K562 (cell line): Measurements from ENCODE around the gene C1QC. TPM values are rescaled to one million over a fixed set of nuclear protein-coding genes. Genes with fewer than 3 reads are reported as not detected.

Source experiments
- ATAC-seq: fragments of 200-7000 bp; cut with Tn5 transposase; 3 replicates; pipeline ENCODE4 v1.9.1; 2020; ENCODE audit warnings: moderate library complexity
- BruUV-seq: library from RNA; stranded (reverse); fragments of 400-500 nt; replicated peaks from 2 replicates; lab custom pipeline; 2021; lab: Mats Ljungman, UMichigan
- CTCF ChIA-PET: fragments of 300-600 bp; formaldehyde crosslinking; extraction: SDS; loops from one replicate; lab custom pipeline; 2021; ENCODE audit warnings: low intra/inter-chr PET ratio; lab: Yijun Ruan, JAX
- POLR2A ChIA-PET: fragments of 300-600, 350-650 bp; sonication (Branson Sonifier 250); formaldehyde crosslinking; extraction: SDS; loops from one replicate; lab custom pipeline; 2021; ENCODE audit warnings: antibody characterized with exemption, inconsistent platforms; lab: Yijun Ruan, JAX
- DNase-seq, 4 experiments: peaks; one replicate each; pipeline versions ENCODE4 v3.0.0 to v3.0.0-alpha.2; 2011 to 2018; ENCODE audit warnings: low spot score in 3 of 4, mixed read lengths in 3 of 4; ENCODE audit errors: extremely low read depth in 1 of 4
- FAIRE-seq: peaks from 2 replicates; lab custom pipeline; 2011; peaks lifted over from hg19 to GRCh38; lab: Jason Lieb, UNC
- H2AFZ ChIP-seq: 2 replicates; pipeline ENCODE4 v1.6.0; 2011; ENCODE audit warnings: low read depth, low read length, control low read depth, inconsistent platforms
- H3K27ac ChIP-seq: fragments of 200-600 bp; 3 replicates; pipeline ENCODE4 v1.8.0; 2011; ENCODE audit warnings: low read depth, mild to moderate bottlenecking, control low read depth, inconsistent platforms, low read length, moderate library complexity, mixed read lengths; ENCODE audit errors: extremely low read depth
- H3K27me3 ChIP-seq, 2 experiments: fragments of 300-600 bp in 1 of 2; 2 replicates in 1 of 2; 3 replicates in 1 of 2; pipeline versions ENCODE4 v1.6.0 to v1.8.0; 2011; ENCODE audit warnings: inconsistent platforms in 2 of 2, low read length in 2 of 2, mild to moderate bottlenecking in 1 of 2, mixed read lengths in 1 of 2, moderate library complexity in 1 of 2; ENCODE audit not compliant: control insufficient read depth in 2 of 2, insufficient read depth in 2 of 2
- H3K36me3 ChIP-seq: fragments of 300-600 bp; 3 replicates; pipeline ENCODE4 v1.8.0; 2011; ENCODE audit warnings: mild to moderate bottlenecking, low read length, inconsistent platforms; ENCODE audit not compliant: control insufficient read depth, insufficient read depth
- H3K4me1 ChIP-seq, 2 experiments: fragments of 200-600 bp in 1 of 2; replicated peaks in 1 of 2; 2 replicates in 1 of 2; 3 replicates in 1 of 2; pipeline versions ENCODE4 v1.5.1 to v1.8.0; 2011; ENCODE audit warnings: inconsistent platforms in 2 of 2, low read length in 2 of 2, mild to moderate bottlenecking in 1 of 2, mixed read lengths in 1 of 2, moderate library complexity in 1 of 2; ENCODE audit not compliant: control insufficient read depth in 2 of 2, insufficient read depth in 2 of 2
- H3K4me2 ChIP-seq: 2 replicates; pipeline ENCODE4 v1.6.1; 2011; ENCODE audit warnings: low read length, control low read depth, inconsistent platforms, mixed read lengths; ENCODE audit not compliant: insufficient read depth
- H3K4me3 ChIP-seq: fragments of 200-600 bp; sonication (generic), shearing (Covaris generic); 2 replicates; pipeline ENCODE4 v1.5.1; 2016; ENCODE audit warnings: control low read depth, inconsistent platforms
- H3K79me2 ChIP-seq: fragments of 200-600 bp; 3 replicates; pipeline ENCODE4 v1.8.0; 2011; ENCODE audit warnings: low read length, inconsistent platforms; ENCODE audit not compliant: control insufficient read depth, insufficient read depth
- H3K9ac ChIP-seq, 2 experiments: 2 replicates each; pipeline versions ENCODE4 v1.6.0 to v1.6.1; 2011; ENCODE audit warnings: low read depth in 2 of 2, low read length in 2 of 2, control low read depth in 1 of 2, inconsistent platforms in 1 of 2, mild to moderate bottlenecking in 1 of 2, mixed read lengths in 1 of 2; ENCODE audit not compliant: insufficient read depth in 1 of 2
- H3K9me1 ChIP-seq: one replicate; pipeline ENCODE4 v1.6.0; 2011; ENCODE audit warnings: inconsistent platforms, mild to moderate bottlenecking, low read length, moderate library complexity; ENCODE audit not compliant: control insufficient read depth, insufficient read depth
- H3K9me3 ChIP-seq: replicated peaks from 2 replicates; pipeline ENCODE4 v1.5.1; 2011; ENCODE audit warnings: low read depth, low read length, inconsistent platforms; ENCODE audit not compliant: control insufficient read depth, insufficient read depth
- H4K20me1 ChIP-seq: replicated peaks from 2 replicates; pipeline ENCODE4 v1.6.1; 2011; ENCODE audit warnings: low read length, inconsistent platforms, mixed read lengths; ENCODE audit not compliant: control insufficient read depth, insufficient read depth
- ATF7 ChIP-seq: fragments of 450-650 bp; IDR thresholded peaks from 2 replicates; pipeline ENCODE4 v1.7.1; 2014; ENCODE audit warnings: mild to moderate bottlenecking, moderate library complexity
- HNRNPK ChIP-seq: fragments of 200-400 bp; formaldehyde crosslinking; IDR thresholded peaks from one replicate; pipeline ENCODE4 v1.6.1; 2018; ENCODE audit warnings: mild to moderate bottlenecking, low read depth, low read length; ENCODE audit not compliant: poor library complexity, severe bottlenecking
- KDM1A ChIP-seq, 2 experiments: fragments of 450-650 bp; IDR thresholded peaks; 2 replicates each; pipeline ENCODE4 v1.6.1; 2016; ENCODE audit warnings: mild to moderate bottlenecking in 2 of 2
- NFE2L1 ChIP-seq: fragments of 450-650 bp; IDR thresholded peaks from 2 replicates; pipeline ENCODE4 v1.6.1; 2016; ENCODE audit warnings: missing genetic modification characterization, low read depth, mild to moderate bottlenecking, missing compliant biosample characterization, moderate library complexity, borderline replicate concordance
- NR3C1 ChIP-seq: sonication (generic); formaldehyde crosslinking; IDR thresholded peaks from 2 replicates; pipeline ENCODE4 v1.8.1; 2022; ENCODE audit warnings: missing genetic modification reagents
- POLR3A ChIP-seq: IDR thresholded peaks from 2 replicates; pipeline ENCODE4 v1.6.1; 2011; ENCODE audit warnings: borderline replicate concordance, mild to moderate bottlenecking, moderate library complexity; ENCODE audit not compliant: insufficient read length, insufficient read depth; ENCODE audit errors: extremely low read depth
- RCOR1 ChIP-seq, 2 experiments: IDR thresholded peaks; 2 replicates each; pipeline ENCODE4 v1.6.1; 2012; ENCODE audit warnings: low read depth in 2 of 2, low read length in 2 of 2, borderline replicate concordance in 1 of 2, improper control_type of control experiment in 1 of 2
- SMARCB1 ChIP-seq: IDR thresholded peaks from 2 replicates; pipeline ENCODE4 v1.6.1; 2011; ENCODE audit warnings: improper control_type of control experiment, low read depth; ENCODE audit not compliant: insufficient read length
- TRIM24 ChIP-seq, 2 experiments: fragments of 450-650 bp; IDR thresholded peaks; 2 replicates each; pipeline ENCODE4 v1.6.1; 2016
- ZFP36 ChIP-seq: fragments of 150-350 bp; IDR thresholded peaks from 2 replicates; pipeline ENCODE4 v1.6.1; 2018; ENCODE audit warnings: low read length, low read depth; ENCODE audit not compliant: partially characterized antibody
- ZNF75A ChIP-seq: fragments of 450-650 bp; formaldehyde crosslinking; IDR thresholded peaks from 2 replicates; pipeline ENCODE4 v1.4.0; 2020; ENCODE audit warnings: mild to moderate bottlenecking
- WGBS: fragments of 100-300 bp; shearing (Covaris generic); methylation state at CpG from one replicate; pipeline ENCODE4 v1.1.6; 2016; ENCODE audit warnings: low coverage, mixed read lengths; ENCODE audit not compliant: insufficient coverage; ENCODE audit errors: missing lambda C conversion rate; 5-methylcytosine and 5-hydroxymethylcytosine counted together
- in situ Hi-C: fragments of 300-500 bp; cut with MboI; formaldehyde crosslinking; loops from 4 replicates; pipeline ENCODE4 v1.15.0; 2018; ENCODE audit warnings: inconsistent platforms, mixed read lengths
- intact Hi-C: fragments of 100-400 bp; cut with micrococcal nuclease; formaldehyde crosslinking; loops from 2 replicates; pipeline ENCODE4 v1.14.2; 2022
- polyA plus RNA-seq, 8 experiments: library from polyadenylated mRNA; depleted of rRNA in 4 of 8; stranded (reverse) in 5 of 8; unstranded in 3 of 8; fragments of >200 nt; fragmentation: Nextera tagmentation in 2 of 8; fragmentation: Illumina TruSeq in 1 of 8; extraction: Ambion mirVana in 2 of 8; extraction: Trizol in 1 of 8; gene quantifications; 2 replicates each; pipeline versions ENCODE4 v1.2.1 to v1.2.3, GENCODE V29; 2011 to 2014; ENCODE audit warnings: inconsistent platforms in 1 of 8, missing spikeins in 1 of 8
- total RNA-seq, 7 experiments: library from RNA; depleted of rRNA in 6 of 7; stranded (reverse); fragments of >200 nt in 6 of 7; fragmentation: Illumina TruSeq in 2 of 7; extraction: Trizol in 2 of 7; gene quantifications; 2 replicates each; pipeline versions ENCODE4 v1.2.1 to v1.2.3, GENCODE V29; 2011 to 2021; ENCODE audit warnings: low replicate concordance in 1 of 7
- TF ChIP-seq, protein P1 (sequence below), 2 experiments: fragments of 250-450 bp in 1 of 2; fragments of 450-650 bp in 1 of 2; sonication (Bioruptor Pico) in 1 of 2; IDR thresholded peaks; 2 replicates each; pipeline versions ENCODE4 v1.6.1 to v1.8.0; 2016 to 2021; ENCODE audit warnings: mild to moderate bottlenecking in 2 of 2, moderate library complexity in 2 of 2, missing compliant biosample characterization in 1 of 2, missing genetic modification characterization in 1 of 2
- TF ChIP-seq, protein P2 (sequence below), 3 experiments: fragments of 200-800 bp in 1 of 3; fragments of 250-450 bp in 1 of 3; fragments of 450-650 bp in 1 of 3; sonication (Bioruptor Pico) in 1 of 3; sonication (Bioruptor generic) in 1 of 3; formaldehyde crosslinking in 1 of 3; IDR thresholded peaks; 2 replicates each; pipeline versions ENCODE4 v1.6.1 to v1.8.0; 2016 to 2022; ENCODE audit warnings: mild to moderate bottlenecking in 2 of 3, missing genetic modification characterization in 2 of 3, missing compliant biosample characterization in 1 of 3, moderate library complexity in 1 of 3

The C1QC gene
- total and polyA plus RNA-seq, 9 of the 15 experiments (the other 6 are each of a cell fraction or from before 2014, with no cell fraction given), result 0.69 TPM; not detected in 8

DNA sequence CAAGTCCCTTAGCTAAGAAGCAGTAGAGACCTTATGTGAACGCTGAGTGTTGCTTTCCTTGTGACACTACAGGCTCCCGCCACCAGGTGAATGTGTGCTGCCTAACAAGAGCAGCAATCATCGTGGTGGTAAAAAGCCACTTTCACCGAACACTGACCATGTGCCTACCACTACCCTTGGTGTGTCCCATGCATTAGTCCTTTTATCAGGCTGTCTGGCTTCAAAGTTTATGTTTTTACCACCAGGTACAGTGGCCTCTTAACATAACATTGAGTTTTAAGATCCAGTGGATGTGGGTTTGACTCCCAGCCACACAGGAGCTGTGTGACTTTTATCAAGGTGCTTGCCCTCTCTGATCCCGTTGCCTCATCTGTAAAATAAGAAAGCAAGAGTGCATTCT is 11.3 kb downstream of the C1QC start:
- Histone ChIP-seq H3K27me3 (peaks cover 19 to 55% of the 10 kb centered on the region in 2 experiments), H3K4me2 (no peak overlapping the region), H3K9me3 (no peaks in the 10 kb centered on the region), H3K4me1 (peaks cover 0 to 3% of the 10 kb centered on the region in 2 experiments; a peak in 1 of 5 replicates), H3K27ac (no peak overlapping the region), H3K9me1 (no peaks in the 10 kb centered on the region), H3K79me2 (no peaks in the 10 kb centered on the region), H3K4me3 (no peak overlapping the region), H3K9ac (no peak overlapping the region), H2AFZ (no peak overlapping the region), H3K36me3 (no peaks in the 10 kb centered on the region), H4K20me1 (no peaks in the 10 kb centered on the region; the same call in none of the 2 replicates)
- ATAC-seq (peak; percentile 55; the same call in 2 of the 3 replicates), DNase-seq (peak in 2 of 4 experiments; percentile 48 to 49), FAIRE-seq (no peak)
- WGBS, result 0% methylated on average over 5 of the region's 5 CpGs
- CTCF ChIA-PET, result no interaction called here
- POLR2A ChIA-PET, result interaction anchor here (0.6 kb wide), 2 partner anchors 18 to 71 kb away, joined by 3 to 4 read pairs; no protein-coding TSS in a partner anchor
- in situ Hi-C loops (no loop called here), intact Hi-C loops (no loop called here)
- no TSS peak for BruUV-seq
- TF ChIP-seq NFE2L1 (tag) (no peak), ATF7 (no peak), POLR3A (no peak), SMARCB1 (no peak), KDM1A (IDR thresholded peaks at IDR 0.05) (peak; percentile 36 to 47; a peak in 2 of 4 replicates), ZNF75A (no peak), HNRNPK (no peak), NR3C1 (no peak), ZFP36 (peak; percentile 85), TRIM24 (IDR thresholded peaks at IDR 0.05) (no peak), RCOR1 (IDR thresholded peaks at IDR 0.05; ENCODE audit: borderline replicate concordance in 1 of 2, low read depth in 2 of 2, low read length in 2 of 2) (peak in 1 of 2 experiments; percentile 17; a peak in 1 of 4 replicates)
- TF ChIP-seq, protein P1, sequence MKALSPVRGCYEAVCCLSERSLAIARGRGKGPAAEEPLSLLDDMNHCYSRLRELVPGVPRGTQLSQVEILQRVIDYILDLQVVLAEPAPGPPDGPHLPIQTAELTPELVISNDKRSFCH (CRISPR knock-in tag; IDR thresholded peaks at IDR 0.05), result no peak
- TF ChIP-seq, protein P1 (tag; IDR thresholded peaks at IDR 0.05), result no peak
- TF ChIP-seq, protein P2, sequence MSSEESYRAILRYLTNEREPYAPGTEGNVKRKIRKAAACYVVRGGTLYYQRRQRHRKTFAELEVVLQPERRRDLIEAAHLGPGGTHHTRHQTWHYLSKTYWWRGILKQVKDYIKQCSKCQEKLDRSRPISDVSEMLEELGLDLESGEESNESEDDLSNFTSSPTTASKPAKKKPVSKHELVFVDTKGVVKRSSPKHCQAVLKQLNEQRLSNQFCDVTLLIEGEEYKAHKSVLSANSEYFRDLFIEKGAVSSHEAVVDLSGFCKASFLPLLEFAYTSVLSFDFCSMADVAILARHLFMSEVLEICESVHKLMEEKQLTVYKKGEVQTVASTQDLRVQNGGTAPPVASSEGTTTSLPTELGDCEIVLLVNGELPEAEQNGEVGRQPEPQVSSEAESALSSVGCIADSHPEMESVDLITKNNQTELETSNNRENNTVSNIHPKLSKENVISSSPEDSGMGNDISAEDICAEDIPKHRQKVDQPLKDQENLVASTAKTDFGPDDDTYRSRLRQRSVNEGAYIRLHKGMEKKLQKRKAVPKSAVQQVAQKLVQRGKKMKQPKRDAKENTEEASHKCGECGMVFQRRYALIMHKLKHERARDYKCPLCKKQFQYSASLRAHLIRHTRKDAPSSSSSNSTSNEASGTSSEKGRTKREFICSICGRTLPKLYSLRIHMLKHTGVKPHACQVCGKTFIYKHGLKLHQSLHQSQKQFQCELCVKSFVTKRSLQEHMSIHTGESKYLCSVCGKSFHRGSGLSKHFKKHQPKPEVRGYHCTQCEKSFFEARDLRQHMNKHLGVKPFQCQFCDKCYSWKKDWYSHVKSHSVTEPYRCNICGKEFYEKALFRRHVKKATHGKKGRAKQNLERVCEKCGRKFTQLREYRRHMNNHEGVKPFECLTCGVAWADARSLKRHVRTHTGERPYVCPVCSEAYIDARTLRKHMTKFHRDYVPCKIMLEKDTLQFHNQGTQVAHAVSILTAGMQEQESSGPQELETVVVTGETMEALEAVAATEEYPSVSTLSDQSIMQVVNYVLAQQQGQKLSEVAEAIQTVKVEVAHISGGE (CRISPR knock-in tag; IDR thresholded peaks at IDR 0.05), result no peak
